ENCODE measurements around the gene ERGIC1.
A peak's percentile ranks its signal among the peaks of the same experiment; 100 is the strongest.
"Not testable (repeated sequence)": the region's sequence is repeated elsewhere in the genome, so short reads cannot be mapped to it uniquely, and the experiment has no call there.

The ERGIC1 gene, protein sequence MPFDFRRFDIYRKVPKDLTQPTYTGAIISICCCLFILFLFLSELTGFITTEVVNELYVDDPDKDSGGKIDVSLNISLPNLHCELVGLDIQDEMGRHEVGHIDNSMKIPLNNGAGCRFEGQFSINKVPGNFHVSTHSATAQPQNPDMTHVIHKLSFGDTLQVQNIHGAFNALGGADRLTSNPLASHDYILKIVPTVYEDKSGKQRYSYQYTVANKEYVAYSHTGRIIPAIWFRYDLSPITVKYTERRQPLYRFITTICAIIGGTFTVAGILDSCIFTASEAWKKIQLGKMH

DNA sequence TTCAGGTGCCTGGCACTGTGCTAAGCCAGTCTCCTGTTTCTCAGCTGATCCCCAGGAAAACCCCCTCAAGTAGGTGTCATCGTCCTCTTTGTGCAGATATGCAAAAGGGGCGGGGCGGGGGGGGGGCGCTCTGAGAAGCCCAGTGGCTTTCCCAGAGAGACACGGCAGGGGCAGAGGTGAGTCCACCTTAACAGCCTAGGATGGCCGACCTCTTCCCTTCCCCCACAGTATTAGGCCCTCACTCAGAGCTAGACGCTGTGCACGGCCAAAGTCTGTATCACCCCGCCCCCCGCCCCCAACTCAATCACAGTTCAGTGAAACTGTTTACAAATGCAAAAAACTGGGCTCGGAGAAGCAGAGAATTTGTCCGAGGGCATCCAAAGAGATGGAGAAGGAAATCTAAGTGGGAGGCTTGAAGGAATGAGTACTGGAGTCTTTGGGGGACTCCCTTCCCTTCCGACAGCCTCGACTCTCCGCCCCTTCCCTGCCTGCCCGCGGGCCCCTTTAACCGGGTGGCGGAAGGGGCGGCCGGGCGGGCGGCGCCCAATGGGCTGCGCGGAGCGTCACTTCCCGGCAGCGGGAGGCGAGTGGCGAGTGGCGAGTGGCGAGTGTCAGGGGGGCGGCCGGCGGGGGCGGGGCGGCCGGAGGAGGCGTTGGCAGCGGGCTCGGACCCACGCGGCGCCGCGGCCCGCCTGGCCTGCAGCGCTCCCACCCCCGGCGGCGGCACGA lies at the start of gene ERGIC1:
ERGIC1 (plus strand) TSS at position 566 of the 729 bp plus-strand sequence; CDS start at position 729, 163 bp downstream.
- peak; percentile 87 for DNase-seq (ENCODE audit: low spot score)

DNA sequence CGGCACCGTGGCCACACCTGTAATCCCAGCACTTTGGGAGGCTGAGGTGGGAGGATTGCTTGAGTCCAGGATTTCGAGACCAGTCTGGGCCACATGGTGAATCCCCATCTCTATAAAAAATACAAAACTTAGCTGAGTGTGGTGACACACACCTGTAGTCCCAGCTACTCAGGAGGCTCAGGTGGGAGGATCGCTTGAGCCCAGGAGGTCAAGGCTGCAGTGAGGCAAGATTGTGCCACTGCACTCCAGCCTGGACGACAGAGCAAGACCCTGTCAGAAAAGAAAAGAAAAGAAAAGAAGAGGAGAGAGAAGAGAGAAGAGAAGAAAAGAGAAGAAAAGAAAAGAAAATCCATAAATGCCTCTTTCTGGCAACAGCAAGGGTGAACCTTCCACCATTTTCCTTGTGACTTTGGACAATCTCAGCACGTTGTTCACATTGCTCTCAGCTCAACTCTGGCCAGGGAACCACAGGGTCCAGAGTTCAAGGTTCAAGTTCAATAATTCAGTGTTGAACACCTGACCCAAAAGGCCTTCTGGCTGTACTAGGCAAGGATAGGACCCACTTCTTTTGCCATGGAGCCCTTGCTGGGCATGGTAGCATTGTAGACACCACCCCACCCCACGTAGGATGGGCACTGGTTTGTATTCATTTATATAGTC lies 48.5 kb upstream of the ERGIC1 start:
- DNase-seq (ENCODE audit: low spot score) = no peak

DNA sequence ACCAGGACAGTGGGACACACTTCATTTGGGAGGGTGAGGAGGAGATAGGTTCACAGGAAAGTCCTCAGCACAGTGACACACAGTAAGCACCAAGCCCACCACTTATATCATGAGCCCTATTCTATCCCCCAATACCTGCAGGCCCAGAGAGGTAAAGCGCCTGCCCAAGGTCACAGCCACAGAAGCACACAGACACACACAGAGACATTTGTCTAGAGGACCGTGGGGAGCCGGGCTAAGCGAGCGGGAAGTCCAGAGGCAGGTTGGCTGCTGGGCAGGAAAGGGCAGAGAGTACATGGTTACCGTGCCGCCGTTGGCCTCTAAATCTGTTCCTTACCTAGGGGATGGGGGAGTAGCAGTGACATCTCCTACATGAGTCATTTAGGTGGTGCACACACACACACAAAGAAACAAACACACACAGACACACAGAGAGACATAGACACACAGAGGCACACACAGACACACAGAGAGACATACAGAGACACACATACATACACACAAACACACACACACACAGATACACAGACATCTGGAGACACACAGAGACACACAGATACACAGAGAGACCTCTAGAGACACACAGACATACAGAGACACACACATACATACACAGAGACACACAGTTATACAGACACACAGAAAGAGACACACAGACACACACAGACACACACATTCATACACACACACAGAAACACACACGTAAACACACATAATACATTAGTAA lies 47.2 kb upstream of the ERGIC1 start:
- DNase-seq (ENCODE audit: low spot score) = no peak

DNA sequence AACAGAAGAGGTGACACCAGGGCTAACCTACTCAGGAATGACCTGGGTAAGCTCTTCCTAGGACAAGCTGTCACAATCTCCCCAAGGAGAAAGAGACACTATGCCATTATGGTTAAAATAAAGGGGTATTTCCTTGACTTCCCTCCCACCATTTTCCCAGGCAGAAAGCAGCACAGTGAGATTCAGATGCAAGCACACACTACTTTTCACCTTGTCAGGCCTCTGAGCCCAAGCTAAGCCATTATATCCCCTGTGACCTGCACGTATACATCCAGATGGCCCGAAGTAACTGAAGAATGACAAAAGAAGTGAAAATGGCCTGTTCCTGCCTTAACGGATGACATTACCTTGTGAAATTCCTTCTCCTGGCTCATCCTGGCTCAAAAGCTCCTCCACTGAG lies 46.5 kb upstream of the ERGIC1 start:
- not testable (repeated sequence) for DNase-seq (ENCODE audit: low spot score)

DNA sequence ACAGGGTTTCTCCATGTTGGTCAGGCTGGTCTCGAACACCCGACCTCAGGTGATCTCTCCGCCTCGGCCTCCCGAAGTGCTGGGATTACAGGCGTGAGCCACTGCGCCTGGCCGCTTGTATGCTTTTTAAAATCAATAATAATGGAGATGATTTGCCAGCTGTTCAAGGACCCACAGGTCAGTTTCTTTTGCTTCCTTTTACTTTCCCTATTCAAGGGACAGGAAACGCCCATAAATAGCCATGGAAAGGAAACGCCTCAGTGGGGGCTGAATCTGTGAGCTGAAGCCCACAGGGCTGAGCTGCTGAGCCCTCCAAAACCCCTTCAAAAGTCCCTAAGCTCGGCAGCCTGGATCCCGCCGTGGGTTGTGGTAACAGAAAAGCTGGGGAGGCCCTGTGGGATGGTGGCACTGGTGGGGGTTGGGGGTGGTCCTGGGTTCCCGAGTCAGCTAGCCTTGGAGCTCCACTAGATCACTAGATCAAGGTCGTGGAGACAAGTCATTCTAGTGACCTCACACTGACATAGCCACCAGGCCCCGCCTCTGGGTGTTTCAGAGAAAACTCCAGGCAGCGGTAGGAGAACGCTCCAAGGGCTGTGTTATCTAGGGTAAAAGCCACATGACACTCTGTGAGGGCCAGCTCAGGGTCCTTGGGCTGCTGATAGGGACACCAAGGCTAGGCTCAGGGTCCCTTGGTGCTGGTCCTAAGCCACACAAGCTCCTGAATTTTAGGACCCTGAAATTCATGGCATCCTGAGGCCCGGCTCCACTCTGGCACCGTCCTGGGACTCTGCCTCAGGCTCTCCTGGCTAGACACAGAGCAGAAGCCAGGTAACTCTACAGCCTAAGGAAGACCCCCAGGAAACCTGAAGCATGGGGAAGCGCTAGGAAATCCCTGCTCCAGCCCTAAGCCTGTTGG lies 45.0 kb upstream of the ERGIC1 start:
- DNase-seq (ENCODE audit: low spot score) = no peak

DNA sequence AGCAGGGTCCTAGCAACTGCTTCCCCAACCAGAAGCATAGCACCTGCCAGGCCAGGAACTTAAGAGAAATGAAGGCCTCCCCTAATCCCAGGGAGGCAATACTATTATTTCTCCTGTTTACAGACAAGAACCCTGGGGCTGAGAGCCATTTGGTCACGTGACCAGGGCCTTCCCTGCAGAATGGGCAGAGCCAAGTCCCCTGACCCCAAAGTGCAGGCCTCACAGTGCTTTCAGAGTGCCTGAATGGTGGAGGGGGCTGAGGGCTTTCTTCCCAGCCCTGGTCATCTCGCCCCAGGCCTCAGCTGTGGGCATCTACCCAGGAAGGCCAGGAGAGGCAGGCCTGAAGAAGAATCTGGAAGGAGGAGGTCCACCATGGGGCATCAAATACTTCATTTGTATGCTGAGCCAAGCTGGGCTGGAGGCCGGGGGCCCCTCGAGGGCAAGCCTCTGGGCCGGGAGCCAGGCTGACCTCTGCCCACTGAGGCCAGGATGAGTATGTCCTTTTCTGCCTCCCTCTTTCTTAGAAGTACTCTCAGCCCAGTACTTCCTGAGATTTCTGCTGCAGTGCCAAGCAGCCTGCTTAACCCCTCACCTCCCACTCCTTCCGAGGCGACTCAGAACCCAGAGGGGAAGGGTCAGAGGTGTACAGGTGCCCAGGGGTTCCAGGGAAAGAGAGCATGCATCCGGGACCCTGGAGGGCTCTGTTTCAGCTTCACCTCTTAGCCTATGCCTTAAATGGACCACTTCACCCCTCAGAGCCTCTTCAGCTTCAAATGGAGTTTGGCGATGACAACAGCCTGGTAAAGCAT lies 44.2 kb upstream of the ERGIC1 start:
- DNase-seq (ENCODE audit: low spot score) = no peak

DNA sequence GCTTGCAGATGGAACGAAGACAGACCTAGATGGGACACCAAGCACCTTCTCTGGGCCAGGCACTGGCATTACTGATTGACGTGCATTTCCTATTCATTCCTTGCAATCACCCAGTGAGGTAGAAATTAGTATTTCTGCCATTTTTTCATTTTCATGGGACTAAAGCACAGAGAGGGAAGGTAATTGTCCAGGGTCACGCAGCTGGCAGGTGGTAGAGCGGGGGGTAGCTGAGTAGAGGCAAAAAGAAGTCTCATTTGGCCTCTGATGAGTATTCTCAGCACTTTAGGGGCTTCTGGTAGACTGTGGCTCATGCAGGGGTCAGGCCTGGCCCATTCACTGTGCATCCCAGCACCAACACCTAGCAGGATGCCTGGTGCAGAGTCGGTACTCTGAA lies 43.6 kb upstream of the ERGIC1 start:
- DNase-seq (ENCODE audit: low spot score) = no peak

DNA sequence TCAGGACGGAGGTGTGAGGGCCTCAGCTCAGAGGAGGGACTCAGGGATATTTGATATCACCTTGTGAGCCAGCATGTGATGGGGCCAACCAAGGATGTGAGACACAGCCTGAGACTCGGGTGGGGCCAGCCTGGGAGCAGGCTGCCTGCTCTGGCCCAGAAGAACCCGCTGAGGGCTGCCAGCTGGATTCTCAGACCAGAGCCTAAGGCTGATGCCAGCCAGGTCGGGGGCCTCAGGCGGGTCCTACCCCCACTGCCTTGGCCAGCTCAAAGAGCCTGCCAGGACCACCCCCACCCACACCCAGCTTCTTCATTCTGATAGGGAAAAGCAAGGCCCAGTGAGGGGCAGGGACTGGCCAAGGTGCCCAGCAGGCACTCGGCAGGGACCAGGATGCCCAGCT lies 42.8 kb upstream of the ERGIC1 start:
- no peak for DNase-seq (ENCODE audit: low spot score)

DNA sequence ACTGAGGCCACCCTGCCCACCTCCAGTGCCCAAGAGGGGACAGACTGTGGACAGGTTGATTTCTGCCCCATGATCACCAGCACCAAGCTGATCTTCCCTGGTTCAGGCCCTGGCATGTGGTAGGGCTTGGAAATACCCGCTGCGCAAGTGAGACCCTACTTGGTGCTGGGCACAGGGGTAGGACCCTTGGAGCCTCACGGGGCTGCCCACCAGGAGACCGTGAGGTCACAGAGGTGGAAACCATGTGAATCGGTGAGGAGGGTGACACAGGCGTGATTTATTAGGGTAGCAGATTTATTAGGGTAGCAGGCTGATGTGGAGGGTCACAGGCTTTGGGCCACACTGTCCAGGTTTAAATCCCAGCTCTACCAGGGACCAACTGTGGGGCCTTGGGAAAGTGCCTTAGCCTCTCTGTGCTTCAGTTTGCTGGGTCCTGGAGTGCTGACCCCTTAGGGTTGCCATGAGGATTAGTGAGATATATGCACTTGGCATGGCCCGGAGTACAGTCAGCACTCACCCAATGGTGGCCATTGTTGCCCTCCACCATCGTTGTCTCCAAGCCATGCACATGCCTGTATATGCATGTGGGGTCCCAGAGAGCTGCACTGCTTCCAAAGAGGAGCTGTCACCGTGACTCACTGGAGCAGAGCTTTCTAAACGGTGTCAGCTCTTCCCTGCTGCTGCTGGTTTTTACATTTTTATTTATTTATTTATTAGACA lies 42.2 kb upstream of the ERGIC1 start:
- DNase-seq (ENCODE audit: low spot score) = no peak

DNA sequence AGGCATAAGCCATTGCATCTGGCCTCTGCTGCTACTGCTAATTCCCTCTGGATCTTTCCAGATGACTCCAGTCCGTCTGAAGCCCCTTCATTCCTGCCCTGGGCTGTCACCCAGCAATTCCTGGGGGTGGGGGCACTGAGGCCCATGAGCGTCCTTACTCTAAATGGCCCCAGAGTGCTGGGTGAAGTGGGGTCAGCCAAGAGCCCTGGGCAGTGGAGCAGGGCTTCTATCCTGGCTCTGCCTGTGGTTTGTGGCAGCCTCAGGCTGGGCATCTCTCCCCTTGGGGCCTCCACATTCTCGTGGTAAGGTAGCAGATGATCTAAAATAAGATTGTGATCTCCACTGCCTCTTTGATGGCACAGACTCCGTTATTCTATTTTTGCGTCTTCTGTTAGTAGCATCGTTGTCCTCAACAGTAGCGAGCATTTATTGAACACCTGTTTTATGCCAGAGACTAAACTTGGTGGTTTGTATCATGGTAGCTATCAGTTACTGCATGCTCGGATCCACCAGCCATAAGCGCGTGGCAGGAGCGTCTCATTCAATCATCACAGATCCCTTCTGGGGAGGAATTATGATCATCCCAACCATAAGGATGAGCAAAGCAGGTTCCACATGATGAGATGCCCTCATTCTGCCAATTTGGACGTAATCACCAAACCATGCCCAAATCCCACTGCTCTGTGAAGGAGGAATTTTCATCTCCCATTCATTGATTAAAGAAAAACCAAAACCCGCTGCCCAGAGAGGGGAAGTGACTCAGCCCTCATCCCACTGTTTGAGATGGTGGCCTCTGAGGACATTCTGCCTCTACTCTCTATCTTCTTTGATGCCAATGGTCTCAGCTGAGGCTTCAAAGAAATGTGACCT lies 41.1 kb upstream of the ERGIC1 start:
- no peak for DNase-seq (ENCODE audit: low spot score)

DNA sequence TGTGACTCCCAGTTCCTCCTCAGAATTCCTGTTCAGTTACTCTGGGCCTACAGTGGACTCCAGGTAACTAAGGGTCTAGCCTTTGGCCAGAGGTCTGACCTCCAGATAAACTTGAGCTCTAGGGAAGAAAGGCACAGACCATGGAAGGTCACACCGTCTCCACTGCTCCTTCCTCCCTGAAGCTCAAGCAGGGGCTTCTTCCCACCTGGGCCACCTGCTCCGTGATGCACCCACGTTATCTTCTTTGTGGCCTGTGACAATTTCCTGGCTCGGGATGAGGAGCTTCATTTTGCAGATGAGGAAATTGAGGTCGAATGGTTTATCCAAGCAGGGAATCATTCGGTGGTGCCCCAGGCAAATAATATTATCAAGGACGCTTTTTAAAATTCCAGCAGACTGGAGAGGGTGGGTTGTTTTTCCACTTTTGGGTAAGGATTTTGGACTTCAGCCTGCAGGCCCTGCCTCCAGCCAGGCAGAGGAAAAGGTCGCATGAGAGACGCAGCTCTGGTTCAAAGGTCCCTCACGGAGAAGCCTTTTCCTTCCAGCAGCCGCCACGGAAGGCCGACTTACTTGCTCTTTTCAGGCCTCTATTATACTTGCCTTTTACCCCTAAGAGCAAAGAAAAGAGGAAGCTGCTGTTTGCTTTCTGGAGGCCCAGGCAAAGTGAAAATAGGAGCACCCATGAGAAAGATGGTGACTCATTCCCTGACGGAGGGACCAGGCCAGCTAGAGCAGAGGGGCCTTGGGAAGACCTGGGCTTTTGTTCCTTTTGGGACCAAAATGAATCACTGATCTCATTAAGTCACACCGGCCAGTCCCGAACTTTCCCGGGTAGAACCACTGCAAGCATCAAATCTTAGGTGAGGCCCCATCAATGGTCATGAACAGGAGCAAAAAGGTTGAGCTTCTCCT lies 40.2 kb upstream of the ERGIC1 start:
- DNase-seq (ENCODE audit: low spot score) = no peak

DNA sequence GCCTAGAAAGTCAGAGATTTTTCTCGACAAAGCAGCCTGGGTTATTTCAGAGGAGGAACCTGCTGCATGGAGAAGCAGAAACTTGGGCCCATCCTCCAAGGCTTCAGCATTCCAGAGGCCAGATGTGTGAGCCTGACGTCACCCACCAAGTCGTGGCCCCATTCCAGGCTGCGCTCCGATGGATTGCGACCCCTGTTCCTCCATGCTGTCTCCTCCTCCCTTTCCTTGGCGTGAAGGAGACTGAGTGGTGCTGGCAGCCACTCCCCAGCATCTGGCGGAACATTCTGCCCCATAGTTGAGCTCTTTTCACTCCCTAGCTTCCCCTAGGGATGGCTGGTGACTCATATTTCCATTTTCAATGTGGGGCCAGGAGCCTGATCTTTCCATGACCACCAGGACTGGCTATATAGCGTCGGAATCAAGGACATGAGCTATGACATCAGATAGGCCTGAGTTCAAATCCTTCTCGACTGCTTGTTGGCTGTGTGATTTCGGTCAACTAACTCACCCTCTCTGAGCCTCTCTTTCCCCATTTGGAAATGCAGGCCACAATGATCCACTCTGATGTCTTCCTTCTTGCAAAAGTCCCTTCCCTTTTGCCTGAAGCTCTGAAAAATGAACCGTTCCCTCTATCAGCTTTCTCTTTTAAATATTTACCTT lies 38.6 kb upstream of the ERGIC1 start:
- DNase-seq (ENCODE audit: low spot score) = no peak

DNA sequence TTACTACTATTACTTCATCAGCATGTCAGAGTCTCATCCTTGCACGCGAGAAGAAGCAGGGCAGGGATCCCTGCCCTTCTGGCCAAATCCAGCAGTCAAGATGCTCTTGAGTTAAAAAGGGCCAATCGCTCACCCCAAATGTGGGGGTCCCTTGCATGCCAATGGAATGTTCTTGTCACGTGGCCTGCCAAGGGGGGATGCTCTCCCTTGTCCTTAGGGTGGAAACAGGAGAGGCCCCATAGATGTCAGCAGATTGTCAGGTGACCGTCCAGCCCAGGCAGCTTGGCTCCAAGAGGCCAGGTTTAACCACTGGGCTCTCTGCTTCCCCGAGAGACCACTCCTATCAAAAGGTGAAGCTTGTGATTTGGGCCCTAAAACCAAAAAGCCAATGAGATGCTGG lies 37.7 kb upstream of the ERGIC1 start:
- no peak for DNase-seq (ENCODE audit: low spot score)

DNA sequence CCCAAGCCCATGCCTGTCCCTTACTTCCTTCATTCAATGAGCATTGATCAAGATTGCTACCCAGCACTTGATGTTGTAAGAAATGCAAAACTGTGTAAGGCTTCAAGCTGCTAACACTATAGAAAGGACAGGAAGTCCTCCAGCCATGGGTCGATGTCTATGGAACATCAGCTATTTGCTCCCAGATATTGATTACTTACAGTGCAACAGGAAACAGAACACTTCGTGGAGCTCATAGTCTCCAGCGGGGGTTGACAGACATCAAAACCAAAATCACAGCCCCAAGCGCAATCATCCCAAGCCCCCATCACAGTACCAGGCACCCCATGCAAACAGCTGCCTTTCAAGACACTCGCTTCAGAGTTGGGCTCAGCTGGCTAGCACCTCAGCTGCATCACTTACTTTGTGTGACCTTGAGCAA lies 36.3 kb upstream of the ERGIC1 start:
- DNase-seq (ENCODE audit: low spot score) = no peak

DNA sequence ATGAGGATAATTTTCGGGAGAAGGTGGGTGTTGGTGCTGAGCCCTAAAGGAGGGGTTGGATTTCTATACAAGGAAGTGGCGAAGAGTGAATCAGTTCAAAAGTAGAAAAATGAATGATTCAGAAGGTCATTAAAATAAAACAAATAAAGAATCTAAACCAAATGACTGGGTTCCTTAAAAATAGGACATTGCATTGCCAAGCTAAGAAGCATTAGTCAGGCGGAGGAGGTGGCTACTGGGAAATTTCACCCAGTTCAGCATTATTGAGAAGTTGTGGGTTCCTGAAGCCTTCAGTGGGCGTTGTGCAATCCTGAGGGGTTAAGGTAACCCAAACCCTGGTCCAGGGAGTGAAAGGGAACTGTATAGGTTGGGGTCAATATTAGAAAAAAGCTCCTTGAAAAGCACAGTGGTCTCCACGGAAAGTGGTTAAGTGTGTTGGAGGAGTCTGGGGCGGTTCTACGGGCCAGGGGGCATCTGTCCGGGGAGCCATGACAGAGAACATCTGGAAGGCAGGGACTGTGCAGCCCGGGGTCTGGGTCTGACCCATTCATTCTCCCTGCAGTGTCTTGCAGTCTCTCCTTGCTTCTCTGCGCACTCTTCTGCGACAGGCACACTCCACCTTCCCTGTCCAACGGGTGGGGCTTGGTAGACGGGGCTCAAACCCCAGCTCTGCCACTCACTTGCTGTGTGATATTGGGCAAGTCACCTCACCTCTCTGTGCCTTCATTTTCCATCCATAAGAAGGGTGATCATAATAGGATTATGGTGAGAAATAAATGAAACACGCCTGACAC lies 35.4 kb upstream of the ERGIC1 start:
- DNase-seq (ENCODE audit: low spot score) = no peak

DNA sequence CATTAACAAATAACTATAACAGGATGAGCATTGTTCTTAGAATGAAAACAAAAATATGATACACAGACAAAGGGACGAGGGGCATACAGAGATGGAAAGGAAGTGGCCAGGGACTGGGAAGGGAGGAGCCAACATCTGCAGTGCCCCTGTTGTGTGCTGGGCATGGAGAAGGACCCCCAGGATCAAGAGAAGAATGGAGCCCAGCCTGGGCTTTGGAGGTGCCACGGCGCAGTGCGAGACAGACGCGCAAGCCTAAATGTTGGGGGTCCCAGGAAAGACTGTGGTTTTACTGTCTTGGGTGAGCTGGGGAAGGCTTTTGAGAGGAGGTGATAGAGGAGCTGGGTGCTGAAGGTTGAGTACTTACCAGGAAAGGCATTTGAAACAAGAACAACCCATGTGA lies 34.6 kb upstream of the ERGIC1 start:
- DNase-seq (ENCODE audit: low spot score) = no peak

All from HuH-7 (cell line).